ENCODE results near the gene NUTF2.
"Not testable (repeated sequence)": the region's sequence is repeated elsewhere in the genome, so short reads cannot be mapped to it uniquely, and the experiment has no call there.

The NUTF2 gene

GRCh38 chr16:67861877-67862276 lies 15.1 kb downstream of the NUTF2 start:
- Histone ChIP-seq H2AFZ (ENCODE audit: insufficient read depth, low read length, poor library complexity) (no peak overlapping the region), H3K79me2 (ENCODE audit: control insufficient read depth, insufficient read depth, low read length, poor library complexity) (peaks cover 21% of the 10 kb centered on the region), H3K36me3 (ENCODE audit: control insufficient read depth in 1 of 2, insufficient read depth in 2 of 2, low read length in 2 of 2) (peaks cover 48 to 61% of the 10 kb centered on the region in 2 experiments), H2BK120ac (ENCODE audit: insufficient read depth, low read length, poor library complexity) (no peak overlapping the region), H3K79me1 (ENCODE audit: low read length) (no peaks in the 10 kb centered on the region), H2AK5ac (ENCODE audit: low read length) (no peak overlapping the region), H3K4ac (ENCODE audit: low read depth, low read length) (peak overlapping the region; percentile 90), H3K27me3 (ENCODE audit: insufficient read depth, low read length) (no peaks in the 10 kb centered on the region), H3K14ac (ENCODE audit: low read length) (no peak overlapping the region), H3K9me3 (ENCODE audit: insufficient read depth, low read depth, low read length) (no peaks in the 10 kb centered on the region), H2BK12ac (ENCODE audit: low read length) (no peak overlapping the region), H3K18ac (ENCODE audit: low read length) (no peak overlapping the region), H3K4me2 (ENCODE audit: low read length) (no peak overlapping the region), H3K23ac (ENCODE audit: low read length) (no peak overlapping the region), H3K4me3 (ENCODE audit: low read depth, low read length) (no peak overlapping the region), H4K8ac (ENCODE audit: low read depth, low read length) (no peak overlapping the region), H3K4me1 (ENCODE audit: control insufficient read depth in 1 of 2, insufficient read depth in 2 of 2, low read length in 2 of 2) (peaks cover 12 to 17% of the 10 kb centered on the region in 2 experiments), H4K12ac (ENCODE audit: low read depth, low read length) (no peak overlapping the region), H3K27ac (ENCODE audit: low read depth, low read length) (no peak overlapping the region), H4K91ac (ENCODE audit: low read depth, low read length) (no peak overlapping the region), H2BK5ac (ENCODE audit: low read depth, low read length, poor library complexity) (no peak overlapping the region), H3K9ac (ENCODE audit: low read length) (no peak overlapping the region)
- no CpG with 5 or more reads among the region's 6 CpGs for WGBS (ENCODE audit: extremely low coverage, insufficient coverage, insufficient read length)
- no peak for DNase-seq

GRCh38 chr16:67862623-67863583 lies 16.2 kb downstream of the NUTF2 start:
- no peak overlapping the region for H3K4me3 ChIP-seq (ENCODE audit: low read depth, low read length)
- no peak overlapping the region for H2AFZ ChIP-seq (ENCODE audit: insufficient read depth, low read length, poor library complexity)
- no peak overlapping the region for H3K27ac ChIP-seq (ENCODE audit: low read depth, low read length)
- no peaks in the 10 kb centered on the region for H3K79me1 ChIP-seq (ENCODE audit: low read length)
- H3K4ac ChIP-seq (ENCODE audit: low read depth, low read length) = peak overlapping the region; percentile 90
- H3K27me3 ChIP-seq (ENCODE audit: insufficient read depth, low read length) = no peaks in the 10 kb centered on the region
- H3K4me2 ChIP-seq (ENCODE audit: low read length) = no peak overlapping the region
- no peak for DNase-seq
- no peak overlapping the region for H3K23ac ChIP-seq (ENCODE audit: low read length)
- no peak overlapping the region for H3K14ac ChIP-seq (ENCODE audit: low read length)
- peaks cover 16% of the 10 kb centered on the region for H3K79me2 ChIP-seq (ENCODE audit: control insufficient read depth, insufficient read depth, low read length, poor library complexity)
- H3K4me1 ChIP-seq (ENCODE audit: control insufficient read depth in 1 of 2, insufficient read depth in 2 of 2, low read length in 2 of 2) = peaks cover 4 to 8% of the 10 kb centered on the region in 2 experiments
- no peaks in the 10 kb centered on the region for H3K9me3 ChIP-seq (ENCODE audit: insufficient read depth, low read depth, low read length)
- no peak overlapping the region for H3K9ac ChIP-seq (ENCODE audit: low read length)
- H3K18ac ChIP-seq (ENCODE audit: low read length) = no peak overlapping the region
- no CpG with 5 or more reads among the region's 11 CpGs for WGBS (ENCODE audit: extremely low coverage, insufficient coverage, insufficient read length)
- no peak overlapping the region for H2BK120ac ChIP-seq (ENCODE audit: insufficient read depth, low read length, poor library complexity)
- no peak overlapping the region for H2BK5ac ChIP-seq (ENCODE audit: low read depth, low read length, poor library complexity)
- no peak overlapping the region for H4K8ac ChIP-seq (ENCODE audit: low read depth, low read length)
- H4K91ac ChIP-seq (ENCODE audit: low read depth, low read length) = no peak overlapping the region
- no peak overlapping the region for H2AK5ac ChIP-seq (ENCODE audit: low read length)
- peaks cover 57 to 70% of the 10 kb centered on the region in 2 experiments for H3K36me3 ChIP-seq (ENCODE audit: control insufficient read depth in 1 of 2, insufficient read depth in 2 of 2, low read length in 2 of 2)
- H2BK12ac ChIP-seq (ENCODE audit: low read length) = no peak overlapping the region
- no peak overlapping the region for H4K12ac ChIP-seq (ENCODE audit: low read depth, low read length)

- H3K27ac ChIP-seq (ENCODE audit: low read depth, low read length); H4K91ac ChIP-seq (ENCODE audit: low read depth, low read length); H3K9ac ChIP-seq (ENCODE audit: low read length); H2BK120ac ChIP-seq (ENCODE audit: insufficient read depth, low read length, poor library complexity); H4K12ac ChIP-seq (ENCODE audit: low read depth, low read length); H3K14ac ChIP-seq (ENCODE audit: low read length); H4K8ac ChIP-seq (ENCODE audit: low read depth, low read length); H2AFZ ChIP-seq (ENCODE audit: insufficient read depth, low read length, poor library complexity); DNase-seq; H3K4me2 ChIP-seq (ENCODE audit: low read length); H3K79me1 ChIP-seq (ENCODE audit: low read length); H3K18ac ChIP-seq (ENCODE audit: low read length); H3K4me3 ChIP-seq (ENCODE audit: low read depth, low read length); H3K23ac ChIP-seq (ENCODE audit: low read length); H3K9me3 ChIP-seq (ENCODE audit: insufficient read depth, low read depth, low read length); H2BK12ac ChIP-seq (ENCODE audit: low read length); H2BK5ac ChIP-seq (ENCODE audit: low read depth, low read length, poor library complexity); H2AK5ac ChIP-seq (ENCODE audit: low read length); H3K4me1 ChIP-seq (ENCODE audit: control insufficient read depth in 1 of 2, insufficient read depth in 2 of 2, low read length in 2 of 2); H3K27me3 ChIP-seq (ENCODE audit: insufficient read depth, low read length): not testable (repeated sequence)
- peaks cover 67 to 80% of the 10 kb centered on the region in 2 experiments for H3K36me3 ChIP-seq (ENCODE audit: control insufficient read depth in 1 of 2, insufficient read depth in 2 of 2, low read length in 2 of 2)
- peak overlapping the region; percentile 1 for H3K4ac ChIP-seq (ENCODE audit: low read depth, low read length)
- no CpG with 5 or more reads among the region's 6 CpGs for WGBS (ENCODE audit: extremely low coverage, insufficient coverage, insufficient read length)
- H3K79me2 ChIP-seq (ENCODE audit: control insufficient read depth, insufficient read depth, low read length, poor library complexity) = peaks cover 11% of the 10 kb centered on the region
Measured at GRCh38 chr16:67864044-67864443, 17.3 kb downstream of the NUTF2 start.

DNA sequence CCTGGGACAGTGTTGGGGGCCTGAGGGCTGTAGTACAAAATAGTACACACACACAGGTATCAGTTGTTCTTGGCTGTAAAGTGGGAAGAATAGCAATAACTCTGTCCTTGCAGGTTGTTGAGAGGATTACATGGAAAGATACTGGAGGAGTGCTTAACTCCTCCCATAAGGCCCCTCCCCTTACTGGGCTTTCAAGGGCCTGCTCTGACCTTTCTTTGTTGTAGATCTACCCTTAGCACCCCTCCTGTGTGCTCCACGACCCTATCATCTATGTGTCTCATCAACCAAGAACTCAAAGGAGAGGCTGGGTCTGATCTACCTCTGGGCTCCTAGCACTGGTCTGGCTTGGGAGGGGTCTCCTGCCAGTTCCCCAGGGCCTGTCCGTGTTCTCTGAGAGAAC lies 17.9 kb downstream of the NUTF2 start:
- no peak overlapping the region for H3K9ac ChIP-seq (ENCODE audit: low read length)
- no peak overlapping the region for H3K4me2 ChIP-seq (ENCODE audit: low read length)
- H3K36me3 ChIP-seq (ENCODE audit: control insufficient read depth in 1 of 2, insufficient read depth in 2 of 2, low read length in 2 of 2) = peaks cover 68 to 85% of the 10 kb centered on the region in 2 experiments
- no peaks in the 10 kb centered on the region for H3K27me3 ChIP-seq (ENCODE audit: insufficient read depth, low read length)
- no peak overlapping the region for H2AFZ ChIP-seq (ENCODE audit: insufficient read depth, low read length, poor library complexity)
- H3K9me3 ChIP-seq (ENCODE audit: insufficient read depth, low read depth, low read length) = no peaks in the 10 kb centered on the region
- H3K4me3 ChIP-seq (ENCODE audit: low read depth, low read length) = no peak overlapping the region
- no peak overlapping the region for H3K14ac ChIP-seq (ENCODE audit: low read length)
- H3K18ac ChIP-seq (ENCODE audit: low read length) = no peak overlapping the region
- no CpG with 5 or more reads among the region's 2 CpGs for WGBS (ENCODE audit: extremely low coverage, insufficient coverage, insufficient read length)
- no peak overlapping the region for H4K12ac ChIP-seq (ENCODE audit: low read depth, low read length)
- no peak overlapping the region for H4K91ac ChIP-seq (ENCODE audit: low read depth, low read length)
- DNase-seq = no peak
- no peaks in the 10 kb centered on the region for H3K79me1 ChIP-seq (ENCODE audit: low read length)
- no peak overlapping the region for H2BK120ac ChIP-seq (ENCODE audit: insufficient read depth, low read length, poor library complexity)
- H3K23ac ChIP-seq (ENCODE audit: low read length) = no peak overlapping the region
- no peak overlapping the region for H2BK12ac ChIP-seq (ENCODE audit: low read length)
- H3K27ac ChIP-seq (ENCODE audit: low read depth, low read length) = no peak overlapping the region
- H3K79me2 ChIP-seq (ENCODE audit: control insufficient read depth, insufficient read depth, low read length, poor library complexity) = peaks cover 10% of the 10 kb centered on the region
- no peak overlapping the region for H4K8ac ChIP-seq (ENCODE audit: low read depth, low read length)
- H2AK5ac ChIP-seq (ENCODE audit: low read length) = no peak overlapping the region
- H2BK5ac ChIP-seq (ENCODE audit: low read depth, low read length, poor library complexity) = no peak overlapping the region
- H3K4me1 ChIP-seq (ENCODE audit: control insufficient read depth in 1 of 2, insufficient read depth in 2 of 2, low read length in 2 of 2) = peaks cover 4 to 8% of the 10 kb centered on the region in 2 experiments
- H3K4ac ChIP-seq (ENCODE audit: low read depth, low read length) = peak overlapping the region; percentile 33
